K562 (cell line): Measurements from ENCODE around the gene HSP90AA1. TPM values are rescaled to one million over a fixed set of nuclear protein-coding genes. Genes with fewer than 3 reads are reported as not detected.

Experiments used
- ATAC-seq: fragments of 200-7000 bp; cut with Tn5 transposase; 3 replicates; pipeline ENCODE4 v1.9.1; 2020; ENCODE audit warnings: moderate library complexity
- BruUV-seq: library from RNA; stranded (reverse); fragments of 400-500 nt; replicated peaks from 2 replicates; lab custom pipeline; 2021; lab: Mats Ljungman, UMichigan
- CTCF ChIA-PET: fragments of 300-600 bp; formaldehyde crosslinking; extraction: SDS; loops from one replicate; lab custom pipeline; 2021; ENCODE audit warnings: low intra/inter-chr PET ratio; lab: Yijun Ruan, JAX
- POLR2A ChIA-PET: fragments of 300-600, 350-650 bp; sonication (Branson Sonifier 250); formaldehyde crosslinking; extraction: SDS; loops from one replicate; lab custom pipeline; 2021; ENCODE audit warnings: antibody characterized with exemption, inconsistent platforms; lab: Yijun Ruan, JAX
- DNase-seq, 4 experiments: peaks; one replicate each; pipeline versions ENCODE4 v3.0.0 to v3.0.0-alpha.2; 2011 to 2018; ENCODE audit warnings: low spot score in 3 of 4, mixed read lengths in 3 of 4; ENCODE audit errors: extremely low read depth in 1 of 4
- FAIRE-seq: peaks from 2 replicates; lab custom pipeline; 2011; peaks lifted over from hg19 to GRCh38; lab: Jason Lieb, UNC
- H2AFZ ChIP-seq: 2 replicates; pipeline ENCODE4 v1.6.0; 2011; ENCODE audit warnings: low read depth, low read length, control low read depth, inconsistent platforms
- H3K27ac ChIP-seq: fragments of 200-600 bp; 3 replicates; pipeline ENCODE4 v1.8.0; 2011; ENCODE audit warnings: low read depth, mild to moderate bottlenecking, control low read depth, inconsistent platforms, low read length, moderate library complexity, mixed read lengths; ENCODE audit errors: extremely low read depth
- H3K27me3 ChIP-seq, 2 experiments: fragments of 300-600 bp in 1 of 2; 2 replicates in 1 of 2; 3 replicates in 1 of 2; pipeline versions ENCODE4 v1.6.0 to v1.8.0; 2011; ENCODE audit warnings: inconsistent platforms in 2 of 2, low read length in 2 of 2, mild to moderate bottlenecking in 1 of 2, mixed read lengths in 1 of 2, moderate library complexity in 1 of 2; ENCODE audit not compliant: control insufficient read depth in 2 of 2, insufficient read depth in 2 of 2
- H3K36me3 ChIP-seq: fragments of 300-600 bp; 3 replicates; pipeline ENCODE4 v1.8.0; 2011; ENCODE audit warnings: mild to moderate bottlenecking, low read length, inconsistent platforms; ENCODE audit not compliant: control insufficient read depth, insufficient read depth
- H3K4me1 ChIP-seq, 2 experiments: fragments of 200-600 bp in 1 of 2; replicated peaks in 1 of 2; 2 replicates in 1 of 2; 3 replicates in 1 of 2; pipeline versions ENCODE4 v1.5.1 to v1.8.0; 2011; ENCODE audit warnings: inconsistent platforms in 2 of 2, low read length in 2 of 2, mild to moderate bottlenecking in 1 of 2, mixed read lengths in 1 of 2, moderate library complexity in 1 of 2; ENCODE audit not compliant: control insufficient read depth in 2 of 2, insufficient read depth in 2 of 2
- H3K4me2 ChIP-seq: 2 replicates; pipeline ENCODE4 v1.6.1; 2011; ENCODE audit warnings: low read length, control low read depth, inconsistent platforms, mixed read lengths; ENCODE audit not compliant: insufficient read depth
- H3K4me3 ChIP-seq: fragments of 200-600 bp; sonication (generic), shearing (Covaris generic); 2 replicates; pipeline ENCODE4 v1.5.1; 2016; ENCODE audit warnings: control low read depth, inconsistent platforms
- H3K79me2 ChIP-seq: fragments of 200-600 bp; 3 replicates; pipeline ENCODE4 v1.8.0; 2011; ENCODE audit warnings: low read length, inconsistent platforms; ENCODE audit not compliant: control insufficient read depth, insufficient read depth
- H3K9ac ChIP-seq, 2 experiments: 2 replicates each; pipeline versions ENCODE4 v1.6.0 to v1.6.1; 2011; ENCODE audit warnings: low read depth in 2 of 2, low read length in 2 of 2, control low read depth in 1 of 2, inconsistent platforms in 1 of 2, mild to moderate bottlenecking in 1 of 2, mixed read lengths in 1 of 2; ENCODE audit not compliant: insufficient read depth in 1 of 2
- H3K9me1 ChIP-seq: one replicate; pipeline ENCODE4 v1.6.0; 2011; ENCODE audit warnings: inconsistent platforms, mild to moderate bottlenecking, low read length, moderate library complexity; ENCODE audit not compliant: control insufficient read depth, insufficient read depth
- H3K9me3 ChIP-seq: replicated peaks from 2 replicates; pipeline ENCODE4 v1.5.1; 2011; ENCODE audit warnings: low read depth, low read length, inconsistent platforms; ENCODE audit not compliant: control insufficient read depth, insufficient read depth
- H4K20me1 ChIP-seq: replicated peaks from 2 replicates; pipeline ENCODE4 v1.6.1; 2011; ENCODE audit warnings: low read length, inconsistent platforms, mixed read lengths; ENCODE audit not compliant: control insufficient read depth, insufficient read depth
- ARID2 ChIP-seq: fragments of 450-650 bp; IDR thresholded peaks from 2 replicates; pipeline ENCODE4 v1.6.1; 2017; ENCODE audit warnings: antibody characterized with exemption, mild to moderate bottlenecking
- CCNT2 ChIP-seq: IDR thresholded peaks from 2 replicates; pipeline ENCODE4 v1.6.1; 2011; ENCODE audit warnings: borderline replicate concordance, low read depth, mild to moderate bottlenecking, moderate library complexity, mixed read lengths, low read length; ENCODE audit not compliant: insufficient read length; ENCODE audit errors: extremely low read depth
- ELF1 ChIP-seq: fragments of 200-800 bp; sonication (Bioruptor generic); IDR thresholded peaks from 2 replicates; pipeline ENCODE4 v1.6.1; 2016; ENCODE audit warnings: missing genetic modification characterization, missing compliant biosample characterization
- GTF2E2 ChIP-seq: fragments of 200-800 bp; sonication (Bioruptor generic); IDR thresholded peaks from 2 replicates; pipeline ENCODE4 v1.6.1; 2016; ENCODE audit warnings: missing genetic modification characterization, missing compliant biosample characterization
- KDM5B ChIP-seq: fragments of 200-600 bp; sonication (generic); IDR thresholded peaks from 2 replicates; pipeline ENCODE4 v1.6.1; 2012; ENCODE audit warnings: low read depth, mild to moderate bottlenecking, moderate library complexity, low read length, control low read depth, inconsistent platforms; ENCODE audit not compliant: insufficient replicate concordance
- NR4A1 ChIP-seq, 2 experiments: fragments of 250-450 bp in 1 of 2; fragments of 450-650 bp in 1 of 2; sonication (Bioruptor Pico) in 1 of 2; IDR thresholded peaks; 2 replicates each; pipeline versions ENCODE4 v1.4.0 to v1.6.1; 2016 to 2020; ENCODE audit warnings: mild to moderate bottlenecking in 2 of 2, missing compliant biosample characterization in 1 of 2, missing genetic modification characterization in 1 of 2, moderate library complexity in 1 of 2
- PHF8 ChIP-seq: fragments of 200-600 bp; sonication (generic); IDR thresholded peaks from 2 replicates; pipeline ENCODE4 v1.6.1; 2012; ENCODE audit warnings: mixed run types, mild to moderate bottlenecking, inconsistent platforms, low read length, moderate library complexity, borderline replicate concordance
- PHTF2 ChIP-seq: fragments of 250-450 bp; sonication (Bioruptor Pico); IDR thresholded peaks from 2 replicates; pipeline ENCODE4 v1.5.0; 2021; ENCODE audit warnings: mild to moderate bottlenecking
- SFPQ ChIP-seq: fragments of 200-400 bp; formaldehyde crosslinking; IDR thresholded peaks from 2 replicates; pipeline ENCODE4 v1.6.1; 2017; ENCODE audit warnings: mild to moderate bottlenecking, low read depth, low read length, moderate library complexity
- TAL1 ChIP-seq: fragments of 450-650 bp; IDR thresholded peaks from 2 replicates; pipeline ENCODE4 v1.6.1; 2016; ENCODE audit warnings: mild to moderate bottlenecking
- ZBED1 ChIP-seq: IDR thresholded peaks from 2 replicates; pipeline ENCODE4 v1.6.1; 2014
- ZC3H4 ChIP-seq: sonication (generic); formaldehyde crosslinking; IDR thresholded peaks from 2 replicates; pipeline ENCODE4 v1.9.0; 2021; ENCODE audit warnings: missing genetic modification reagents, borderline replicate concordance
- WGBS: fragments of 100-300 bp; shearing (Covaris generic); methylation state at CpG from one replicate; pipeline ENCODE4 v1.1.6; 2016; ENCODE audit warnings: low coverage, mixed read lengths; ENCODE audit not compliant: insufficient coverage; ENCODE audit errors: missing lambda C conversion rate; 5-methylcytosine and 5-hydroxymethylcytosine counted together
- in situ Hi-C: fragments of 300-500 bp; cut with MboI; formaldehyde crosslinking; loops from 4 replicates; pipeline ENCODE4 v1.15.0; 2018; ENCODE audit warnings: inconsistent platforms, mixed read lengths
- intact Hi-C: fragments of 100-400 bp; cut with micrococcal nuclease; formaldehyde crosslinking; loops from 2 replicates; pipeline ENCODE4 v1.14.2; 2022
- polyA plus RNA-seq, 8 experiments: library from polyadenylated mRNA; depleted of rRNA in 4 of 8; stranded (reverse) in 5 of 8; unstranded in 3 of 8; fragments of >200 nt; fragmentation: Nextera tagmentation in 2 of 8; fragmentation: Illumina TruSeq in 1 of 8; extraction: Ambion mirVana in 2 of 8; extraction: Trizol in 1 of 8; gene quantifications; 2 replicates each; pipeline versions ENCODE4 v1.2.1 to v1.2.3, GENCODE V29; 2011 to 2014; ENCODE audit warnings: inconsistent platforms in 1 of 8, missing spikeins in 1 of 8
- total RNA-seq, 7 experiments: library from RNA; depleted of rRNA in 6 of 7; stranded (reverse); fragments of >200 nt in 6 of 7; fragmentation: Illumina TruSeq in 2 of 7; extraction: Trizol in 2 of 7; gene quantifications; 2 replicates each; pipeline versions ENCODE4 v1.2.1 to v1.2.3, GENCODE V29; 2011 to 2021; ENCODE audit warnings: low replicate concordance in 1 of 7

Gene HSP90AA1
- total and polyA plus RNA-seq, 9 of the 15 experiments (the other 6 are each of a cell fraction or from before 2014, with no cell fraction given) = 377 to 1,731 (median 879) TPM

- no peak for TF ChIP-seq NR4A1 (CRISPR knock-in tag; IDR thresholded peaks at IDR 0.05)
- no peak for TF ChIP-seq NR4A1 (tag; IDR thresholded peaks at IDR 0.05)
- peak; percentile 54; the same call in 1 of the 2 replicates for TF ChIP-seq ELF1 (tag)
- no peak for TF ChIP-seq ARID2
- TF ChIP-seq CCNT2 = peak; percentile 87
- TF ChIP-seq PHTF2 (CRISPR knock-in tag) = peak; percentile 77; the same call in 1 of the 2 replicates
These were observed 716 bp downstream of the HSP90AA1 start (continued) for GRCh38 chr14:102085948-102086708.

GRCh38 chr14:102085488-102085887, 1.4 kb downstream of the HSP90AA1 start:
- H4K20me1 ChIP-seq = peaks cover 29% of the 10 kb centered on the region
- H3K4me2 ChIP-seq = peak overlapping the region; percentile 85
- peak overlapping the region; percentile 88; the same call in 2 of the 3 replicates for H3K27ac ChIP-seq
- H3K4me1 ChIP-seq = peaks cover 21 to 34% of the 10 kb centered on the region in 2 experiments; a peak in 4 of 5 replicates
- no peaks in the 10 kb centered on the region for H3K9me3 ChIP-seq
- H3K4me3 ChIP-seq = peak overlapping the region; percentile 89
- H3K9me1 ChIP-seq = no peaks in the 10 kb centered on the region
- CTCF ChIA-PET = no interaction called here
- no peak for DNase-seq
- intact Hi-C loops (loop anchor here (5.0 kb wide), 1 partner anchor 398 kb away; no protein-coding TSS in a partner anchor), in situ Hi-C loops (no loop called here)
- peaks cover 58% of the 10 kb centered on the region for H3K36me3 ChIP-seq
- peak overlapping the region; percentile 83 to 89; a peak in 3 of 4 replicates for H3K9ac ChIP-seq
- H3K79me2 ChIP-seq = peaks cover 72% of the 10 kb centered on the region
- H3K27me3 ChIP-seq = no peaks in the 10 kb centered on the region
- 0% methylated on average over 9 of the region's 10 CpGs for WGBS
- no peak overlapping the region for H2AFZ ChIP-seq
- TF ChIP-seq PHF8 = no peak
- TF ChIP-seq SFPQ = no peak
- TF ChIP-seq KDM5B = peak; percentile 34
- TF ChIP-seq ZC3H4 = 0 out of 2 replicates have a peak, but pooled peaks have one; percentile 25
- peak; percentile 66; the same call in 1 of the 2 replicates for TF ChIP-seq ZBED1
- no peak for TF ChIP-seq GTF2E2 (tag)
- TF ChIP-seq TAL1 = no peak
- no peak for FAIRE-seq
- no TSS peak for BruUV-seq
- no peak for ATAC-seq
- POLR2A ChIA-PET = interaction anchor here (0.6 to 3.3 kb wide), 6 partner anchors 7 to 216 kb away, joined by 3 to 17 read pairs (median 4); no protein-coding TSS in a partner anchor
